ENCODE data around the gene RBP3. TPM values are rescaled to one million over a fixed set of nuclear protein-coding genes. Genes with fewer than 3 reads are reported as not detected.

Gene RBP3
- polyA plus RNA-seq, 1 donor from 2014 or later: not detected

DNA sequence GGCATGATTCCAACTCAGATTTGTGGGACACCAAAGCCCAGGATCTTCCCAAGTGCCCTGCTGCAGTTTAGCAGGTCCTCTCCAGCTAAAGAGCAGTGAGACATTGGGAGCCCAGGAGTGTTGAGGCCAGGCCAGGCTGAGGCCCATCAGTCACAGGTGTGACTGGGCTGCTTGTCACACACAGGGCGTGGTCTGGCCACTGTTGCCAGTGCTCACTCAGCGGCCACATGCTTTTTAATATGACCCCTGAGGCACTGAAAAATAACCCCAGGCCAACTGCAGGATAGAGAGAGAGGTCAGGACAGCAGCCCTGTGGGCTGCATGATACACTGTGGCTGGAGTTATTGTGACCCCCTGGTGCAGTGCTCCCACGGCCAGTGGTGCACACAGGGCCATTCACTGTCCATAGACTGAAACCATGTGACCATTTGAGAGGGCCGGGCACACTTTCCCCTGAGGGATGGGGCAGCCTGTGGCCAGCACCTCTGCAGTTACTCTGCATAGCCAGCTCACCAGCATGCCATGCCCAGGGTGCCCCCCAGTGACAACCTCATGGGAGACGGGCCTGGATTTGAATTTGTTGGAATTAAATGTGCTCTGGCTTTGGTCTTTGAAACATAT is 21.7 kb upstream of the RBP3 start:
- Histone ChIP-seq H3K27me3 (ENCODE audit: insufficient read depth, low read depth, low read length) (no peaks in the 10 kb centered on the region), H4K20me1 (ENCODE audit: insufficient read depth) (no peaks in the 10 kb centered on the region), H3K9me2 (ENCODE audit: insufficient read depth, low read length) (no peaks in the 10 kb centered on the region), H3K27ac (ENCODE audit: low read length) (no peak overlapping the region), H3K79me2 (replicated peaks; ENCODE audit: insufficient read depth, low read length) (no peaks in the 10 kb centered on the region), H3K9me3 (ENCODE audit: low read length) (no peaks in the 10 kb centered on the region), H3K4me2 (ENCODE audit: low read length) (no peak overlapping the region), H3F3A (ENCODE audit: insufficient read depth, low read length, poor library complexity, severe bottlenecking) (no peaks in the 10 kb centered on the region), H2AFZ (ENCODE audit: low read depth, low read length) (no peak overlapping the region), H3K9ac (ENCODE audit: low read length) (no peak overlapping the region), H3K4me3 (ENCODE audit: low read length) (no peak overlapping the region), H3K36me3 (ENCODE audit: insufficient read depth, low read length) (no peaks in the 10 kb centered on the region)
- TF ChIP-seq EP300 (conservative IDR thresholded peaks at IDR 0.05; ENCODE audit: poor library complexity, severe bottlenecking) (no peak), SMC3 (conservative IDR thresholded peaks at IDR 0.05; ENCODE audit: poor library complexity) (no peak), MXI1 (conservative IDR thresholded peaks at IDR 0.05; ENCODE audit: poor library complexity, severe bottlenecking) (no peak), RAD21 (conservative IDR thresholded peaks at IDR 0.05) (no peak), TAF1 (IDR thresholded peaks at IDR 0.05; ENCODE audit: low read depth) (no peak), EZH2 (IDR thresholded peaks at IDR 0.05; ENCODE audit: borderline replicate concordance, insufficient read depth, low read length, poor library complexity, severe bottlenecking) (no peak), POLR2AphosphoS5 (IDR thresholded peaks at IDR 0.05) (no peak)
- TF ChIP-seq, protein P1, sequence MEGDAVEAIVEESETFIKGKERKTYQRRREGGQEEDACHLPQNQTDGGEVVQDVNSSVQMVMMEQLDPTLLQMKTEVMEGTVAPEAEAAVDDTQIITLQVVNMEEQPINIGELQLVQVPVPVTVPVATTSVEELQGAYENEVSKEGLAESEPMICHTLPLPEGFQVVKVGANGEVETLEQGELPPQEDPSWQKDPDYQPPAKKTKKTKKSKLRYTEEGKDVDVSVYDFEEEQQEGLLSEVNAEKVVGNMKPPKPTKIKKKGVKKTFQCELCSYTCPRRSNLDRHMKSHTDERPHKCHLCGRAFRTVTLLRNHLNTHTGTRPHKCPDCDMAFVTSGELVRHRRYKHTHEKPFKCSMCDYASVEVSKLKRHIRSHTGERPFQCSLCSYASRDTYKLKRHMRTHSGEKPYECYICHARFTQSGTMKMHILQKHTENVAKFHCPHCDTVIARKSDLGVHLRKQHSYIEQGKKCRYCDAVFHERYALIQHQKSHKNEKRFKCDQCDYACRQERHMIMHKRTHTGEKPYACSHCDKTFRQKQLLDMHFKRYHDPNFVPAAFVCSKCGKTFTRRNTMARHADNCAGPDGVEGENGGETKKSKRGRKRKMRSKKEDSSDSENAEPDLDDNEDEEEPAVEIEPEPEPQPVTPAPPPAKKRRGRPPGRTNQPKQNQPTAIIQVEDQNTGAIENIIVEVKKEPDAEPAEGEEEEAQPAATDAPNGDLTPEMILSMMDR (IDR thresholded peaks at IDR 0.05; ENCODE audit: poor library complexity, severe bottlenecking): no peak
- TF ChIP-seq, protein P2, sequence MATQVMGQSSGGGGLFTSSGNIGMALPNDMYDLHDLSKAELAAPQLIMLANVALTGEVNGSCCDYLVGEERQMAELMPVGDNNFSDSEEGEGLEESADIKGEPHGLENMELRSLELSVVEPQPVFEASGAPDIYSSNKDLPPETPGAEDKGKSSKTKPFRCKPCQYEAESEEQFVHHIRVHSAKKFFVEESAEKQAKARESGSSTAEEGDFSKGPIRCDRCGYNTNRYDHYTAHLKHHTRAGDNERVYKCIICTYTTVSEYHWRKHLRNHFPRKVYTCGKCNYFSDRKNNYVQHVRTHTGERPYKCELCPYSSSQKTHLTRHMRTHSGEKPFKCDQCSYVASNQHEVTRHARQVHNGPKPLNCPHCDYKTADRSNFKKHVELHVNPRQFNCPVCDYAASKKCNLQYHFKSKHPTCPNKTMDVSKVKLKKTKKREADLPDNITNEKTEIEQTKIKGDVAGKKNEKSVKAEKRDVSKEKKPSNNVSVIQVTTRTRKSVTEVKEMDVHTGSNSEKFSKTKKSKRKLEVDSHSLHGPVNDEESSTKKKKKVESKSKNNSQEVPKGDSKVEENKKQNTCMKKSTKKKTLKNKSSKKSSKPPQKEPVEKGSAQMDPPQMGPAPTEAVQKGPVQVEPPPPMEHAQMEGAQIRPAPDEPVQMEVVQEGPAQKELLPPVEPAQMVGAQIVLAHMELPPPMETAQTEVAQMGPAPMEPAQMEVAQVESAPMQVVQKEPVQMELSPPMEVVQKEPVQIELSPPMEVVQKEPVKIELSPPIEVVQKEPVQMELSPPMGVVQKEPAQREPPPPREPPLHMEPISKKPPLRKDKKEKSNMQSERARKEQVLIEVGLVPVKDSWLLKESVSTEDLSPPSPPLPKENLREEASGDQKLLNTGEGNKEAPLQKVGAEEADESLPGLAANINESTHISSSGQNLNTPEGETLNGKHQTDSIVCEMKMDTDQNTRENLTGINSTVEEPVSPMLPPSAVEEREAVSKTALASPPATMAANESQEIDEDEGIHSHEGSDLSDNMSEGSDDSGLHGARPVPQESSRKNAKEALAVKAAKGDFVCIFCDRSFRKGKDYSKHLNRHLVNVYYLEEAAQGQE (IDR thresholded peaks at IDR 0.05; ENCODE audit: borderline replicate concordance): no peak

DNA sequence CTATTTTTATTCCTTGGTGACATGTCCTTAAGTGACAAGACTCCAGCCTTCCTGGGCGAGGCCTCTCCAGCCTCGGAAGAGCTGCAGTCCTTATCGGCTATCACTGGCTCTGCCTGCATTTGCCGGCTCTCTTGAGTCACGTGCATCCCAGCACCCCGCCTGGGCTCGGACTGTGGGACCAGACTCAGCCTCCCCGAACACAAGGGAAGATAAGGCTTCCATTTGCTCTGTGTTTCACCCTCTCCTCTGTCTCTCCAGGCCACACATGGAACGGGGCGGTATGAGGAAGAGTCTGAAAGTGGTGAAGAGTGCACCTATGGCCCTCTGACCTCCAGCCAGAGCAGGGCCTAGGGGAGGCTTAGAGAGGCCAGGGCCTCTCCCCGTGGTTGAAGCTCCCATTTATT is 21.2 kb upstream of the RBP3 start:
- H2AFZ ChIP-seq (ENCODE audit: low read depth, low read length): no peak overlapping the region
- no peaks in the 10 kb centered on the region for H3K79me2 ChIP-seq (replicated peaks; ENCODE audit: insufficient read depth, low read length)
- H3K4me2 ChIP-seq (ENCODE audit: low read length): no peak overlapping the region
- H3K36me3 ChIP-seq (ENCODE audit: insufficient read depth, low read length): no peaks in the 10 kb centered on the region
- H3K27ac ChIP-seq (ENCODE audit: low read length): no peak overlapping the region
- H3K4me3 ChIP-seq (ENCODE audit: low read length): no peak overlapping the region
- TF ChIP-seq EP300 (conservative IDR thresholded peaks at IDR 0.05; ENCODE audit: poor library complexity, severe bottlenecking) (no peak), POLR2AphosphoS5 (IDR thresholded peaks at IDR 0.05) (no peak), TAF1 (IDR thresholded peaks at IDR 0.05; ENCODE audit: low read depth) (no peak), RAD21 (conservative IDR thresholded peaks at IDR 0.05) (no peak), EZH2 (IDR thresholded peaks at IDR 0.05; ENCODE audit: borderline replicate concordance, insufficient read depth, low read length, poor library complexity, severe bottlenecking) (no peak), SMC3 (conservative IDR thresholded peaks at IDR 0.05; ENCODE audit: poor library complexity) (no peak), MXI1 (conservative IDR thresholded peaks at IDR 0.05; ENCODE audit: poor library complexity, severe bottlenecking) (no peak)
- TF ChIP-seq, protein P2 (IDR thresholded peaks at IDR 0.05; ENCODE audit: borderline replicate concordance): no peak
- TF ChIP-seq, protein P1 (IDR thresholded peaks at IDR 0.05; ENCODE audit: poor library complexity, severe bottlenecking): no peak
- H4K20me1 ChIP-seq (ENCODE audit: insufficient read depth): no peaks in the 10 kb centered on the region
- no peaks in the 10 kb centered on the region for H3K9me2 ChIP-seq (ENCODE audit: insufficient read depth, low read length)
- H3F3A ChIP-seq (ENCODE audit: insufficient read depth, low read length, poor library complexity, severe bottlenecking): no peaks in the 10 kb centered on the region
- no peak overlapping the region for H3K9ac ChIP-seq (ENCODE audit: low read length)
- no peaks in the 10 kb centered on the region for H3K9me3 ChIP-seq (ENCODE audit: low read length)
- no peaks in the 10 kb centered on the region for H3K27me3 ChIP-seq (ENCODE audit: insufficient read depth, low read depth, low read length)

Measured in neural cell (in vitro differentiated cells).